Activated CD8-positive, alpha-beta memory T cell treated with anti-CD3 and anti-CD28 coated beads, Interleukin-2, amount 10 ng/mL, durations not matched to agents 7 days and 5 days (primary cell): Measurements from ENCODE around the gene AKT1S1. TPM values are rescaled to one million over a fixed set of nuclear protein-coding genes. Genes with fewer than 3 reads are reported as not detected.
A peak's percentile ranks its signal among the peaks of the same experiment; 100 is the strongest.

Source experiments
- ATAC-seq: fragments of 150-1000 bp; cut with Tn5 transposase; one replicate; pipeline ENCODE4 v1.10.0; 2021; ENCODE audit warnings: moderate library complexity
- CTCF ChIA-PET: fragments of 350-600 bp; sonication (Branson Sonifier 250); formaldehyde crosslinking; loops from one replicate; lab custom pipeline; 2021; ENCODE audit warnings: antibody characterized with exemption; lab: Charles Lee
- DNase-seq: peaks from one replicate; pipeline ENCODE4 v3.0.0-alpha.2; 2020
- H3K27ac Mint-ChIP-seq: one replicate; pipeline ENCODE4 v1.8.0; 2021; ENCODE audit warnings: mild to moderate bottlenecking, mixed read lengths
- H3K27me3 Mint-ChIP-seq: one replicate; pipeline ENCODE4 v1.8.0; 2021; ENCODE audit warnings: mixed read lengths
- H3K36me3 Mint-ChIP-seq: one replicate; pipeline ENCODE4 v1.8.0; 2021; ENCODE audit warnings: mild to moderate bottlenecking, mixed read lengths
- H3K4me1 Mint-ChIP-seq: one replicate; pipeline ENCODE4 v1.8.0; 2021; ENCODE audit warnings: mixed read lengths
- H3K4me3 Mint-ChIP-seq: one replicate; pipeline ENCODE4 v1.8.0; 2021; ENCODE audit warnings: mild to moderate bottlenecking, moderate library complexity, mixed read lengths
- H3K9me3 Mint-ChIP-seq: one replicate; pipeline ENCODE4 v1.8.0; 2022; ENCODE audit warnings: low read depth, mixed read lengths
- total RNA-seq, 2 experiments: library from RNA; stranded (reverse); gene quantifications; one replicate each; pipeline ENCODE4 v1.2.3, GENCODE V29; 2021

The AKT1S1 gene
- total RNA-seq, 2 experiments from 2014 or later: 13.4 to 21.2 TPM

DNA sequence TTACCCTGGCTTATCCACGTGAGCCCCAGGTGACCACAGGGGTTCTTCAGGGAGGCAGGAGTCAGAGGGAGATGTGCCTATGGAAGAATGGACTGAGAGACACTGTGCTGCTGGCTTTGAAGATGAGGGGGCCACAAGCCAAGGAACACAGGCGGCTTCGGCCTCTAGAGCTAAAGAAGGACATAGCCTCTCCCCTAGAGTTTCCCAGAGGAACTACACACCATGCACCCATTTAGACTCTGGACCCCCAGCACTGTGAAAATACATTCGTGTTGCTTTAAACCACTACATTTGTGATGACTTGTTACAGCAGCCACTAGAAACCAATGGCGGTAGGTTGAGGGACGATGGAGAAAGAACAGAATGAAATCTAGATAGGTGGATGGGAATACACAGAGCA lies 38.1 kb upstream of the AKT1S1 start:
- Mint-ChIP-seq H3K9me3 (no peaks in the 10 kb centered on the region), H3K4me3 (no peak overlapping the region), H3K36me3 (peaks cover 53% of the 10 kb centered on the region), H3K27me3 (no peaks in the 10 kb centered on the region), H3K27ac (no peak overlapping the region), H3K4me1 (peaks cover 42% of the 10 kb centered on the region)
- ATAC-seq (no peak), DNase-seq (no peak)
- CTCF ChIA-PET: interaction anchor here (0.6 kb wide), 1 partner anchor 863 kb away, joined by 3 read pairs; no protein-coding TSS in a partner anchor

DNA sequence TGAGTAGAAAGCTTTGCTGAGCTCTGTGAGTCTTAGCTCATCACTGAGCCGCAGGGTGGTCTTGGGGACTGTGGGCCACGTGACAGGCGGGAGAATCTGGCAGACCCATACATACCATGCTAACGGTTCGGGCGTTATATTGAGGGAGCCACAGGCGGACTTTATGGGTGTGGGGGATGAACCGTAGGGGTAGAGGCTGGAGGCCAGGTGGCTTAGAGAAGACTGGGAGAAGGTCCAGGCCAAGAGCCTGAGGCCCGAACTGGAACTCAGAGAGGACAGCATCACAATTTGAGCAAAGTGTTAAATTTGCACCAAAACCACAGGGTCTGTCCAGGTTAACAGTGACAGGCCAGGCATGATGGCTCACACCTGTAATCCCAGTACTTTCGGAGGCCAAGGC lies 36.6 kb upstream of the AKT1S1 start:
- DNase-seq (no peak), ATAC-seq (no peak)
- H3K36me3 Mint-ChIP-seq: peaks cover 59% of the 10 kb centered on the region
- H3K4me3 Mint-ChIP-seq: no peak overlapping the region
- peaks cover 44% of the 10 kb centered on the region for H3K4me1 Mint-ChIP-seq
- no peaks in the 10 kb centered on the region for H3K27me3 Mint-ChIP-seq
- H3K9me3 Mint-ChIP-seq: no peaks in the 10 kb centered on the region
- H3K27ac Mint-ChIP-seq: no peak overlapping the region
- CTCF ChIA-PET: interaction anchor here (1.3 kb wide), 1 partner anchor 8 kb away, joined by 3 read pairs; no protein-coding TSS in a partner anchor

DNA sequence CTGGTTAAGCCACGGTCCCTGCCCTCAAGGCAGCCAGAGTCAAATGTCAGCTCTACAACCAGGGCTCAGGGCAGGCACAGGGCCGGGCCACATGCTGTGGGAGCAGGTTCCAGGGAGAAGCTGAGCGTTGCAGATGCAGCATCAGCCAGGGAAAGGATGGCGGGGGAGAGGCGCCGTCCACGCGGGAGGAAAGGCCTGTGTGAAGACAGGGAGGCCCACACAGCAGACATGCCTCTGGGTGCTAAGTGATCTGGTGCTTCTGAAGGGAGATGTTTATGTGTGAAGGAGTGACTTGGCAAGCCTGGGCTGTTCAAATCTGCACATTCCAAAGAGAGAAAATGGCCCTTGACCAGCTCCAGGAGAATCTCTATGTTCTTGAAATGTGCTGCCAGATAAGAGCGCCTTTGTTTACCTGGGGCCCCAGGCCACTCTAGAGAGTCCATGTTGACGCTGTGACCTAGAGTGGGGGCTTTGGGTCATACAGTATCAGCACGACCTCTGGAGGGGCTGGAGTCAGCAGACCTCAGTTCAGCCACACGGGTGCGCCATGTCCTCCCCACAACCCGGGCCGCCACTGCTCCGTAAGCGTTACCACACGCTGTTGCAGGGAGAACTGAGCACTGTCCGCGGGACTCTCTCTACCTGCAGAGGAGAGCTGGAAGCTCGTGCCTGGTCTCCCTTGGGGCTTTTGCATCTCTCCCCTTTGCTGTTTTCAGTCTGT lies 36.0 kb upstream of the AKT1S1 start:
- no peak for DNase-seq
- no peak overlapping the region for H3K4me3 Mint-ChIP-seq
- H3K4me1 Mint-ChIP-seq: peaks cover 47% of the 10 kb centered on the region
- CTCF ChIA-PET: interaction anchor here (1.3 to 1.4 kb wide), 2 partner anchors 9 to 25 kb away, joined by 3 read pairs; no protein-coding TSS in a partner anchor
- ATAC-seq: no peak
- H3K9me3 Mint-ChIP-seq: no peaks in the 10 kb centered on the region
- H3K36me3 Mint-ChIP-seq: peaks cover 63% of the 10 kb centered on the region
- H3K27ac Mint-ChIP-seq: peak overlapping the region; percentile 40
- H3K27me3 Mint-ChIP-seq: no peaks in the 10 kb centered on the region

DNA sequence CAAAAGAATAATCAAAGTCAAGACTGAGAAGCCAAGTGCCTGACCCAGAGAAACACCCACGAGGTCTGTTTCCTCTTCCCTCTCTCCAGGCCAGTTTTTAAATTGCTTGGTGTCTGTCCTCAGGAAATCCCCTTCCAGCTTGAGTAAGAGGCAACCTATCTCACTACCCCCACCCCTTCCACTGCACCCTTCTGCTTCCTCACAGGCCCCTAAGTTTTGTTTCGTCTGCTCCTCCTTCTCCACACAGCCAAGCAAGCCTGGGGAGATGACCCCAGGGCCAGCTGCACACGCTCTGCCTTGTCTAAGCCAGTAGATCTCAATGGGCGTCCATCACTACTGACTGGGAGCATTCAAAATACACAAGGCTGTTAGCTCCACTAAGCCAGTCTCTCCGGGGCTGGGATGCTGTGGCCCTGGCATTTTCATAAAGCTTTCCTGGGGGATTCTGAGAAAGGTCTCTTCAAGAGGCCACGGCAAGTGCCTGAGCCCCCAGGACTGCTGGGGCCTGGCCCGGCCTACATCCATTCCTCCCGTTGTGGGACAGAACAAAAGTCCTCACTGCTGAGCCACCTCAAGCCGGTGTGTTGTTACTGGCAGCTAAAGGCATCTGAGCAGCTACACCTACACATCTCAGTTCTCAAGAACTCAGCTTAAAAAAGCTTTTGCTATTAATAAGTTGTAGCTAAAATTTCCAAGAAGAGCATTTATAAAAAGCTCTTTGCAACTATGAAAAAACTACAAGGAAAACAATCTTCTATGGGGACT lies 34.4 kb upstream of the AKT1S1 start:
- peaks cover 66% of the 10 kb centered on the region for H3K36me3 Mint-ChIP-seq
- CTCF ChIA-PET: interaction anchor here (1.4 kb wide), 1 partner anchor 26 kb away, joined by 3 read pairs; no protein-coding TSS in a partner anchor
- H3K9me3 Mint-ChIP-seq: no peaks in the 10 kb centered on the region
- peaks cover 51% of the 10 kb centered on the region for H3K4me1 Mint-ChIP-seq
- peak overlapping the region; percentile 35 for H3K27ac Mint-ChIP-seq
- no peak for ATAC-seq
- DNase-seq: no peak
- no peaks in the 10 kb centered on the region for H3K27me3 Mint-ChIP-seq
- H3K4me3 Mint-ChIP-seq: no peak overlapping the region

DNA sequence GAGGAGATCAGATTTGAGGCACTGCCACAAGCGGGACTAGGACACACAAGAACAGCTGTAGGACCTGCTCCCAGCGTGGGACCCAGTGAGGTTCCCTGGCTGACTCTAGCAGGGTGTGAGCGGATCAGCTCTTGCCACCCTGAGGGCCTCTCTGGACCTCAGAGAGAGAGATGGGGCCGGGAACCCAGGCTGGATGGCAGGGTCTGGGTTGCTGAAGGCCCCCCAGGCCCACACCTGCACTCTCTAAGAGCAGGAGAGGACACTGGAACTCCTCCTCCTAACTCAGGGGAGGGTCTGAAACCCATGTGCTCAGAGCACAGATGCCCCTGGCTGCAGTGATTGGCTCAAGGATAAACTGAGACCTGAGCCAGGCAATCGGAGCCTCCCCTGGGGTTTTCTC lies 33.0 kb upstream of the AKT1S1 start:
- no peak for ATAC-seq
- H3K9me3 Mint-ChIP-seq: no peaks in the 10 kb centered on the region
- DNase-seq: no peak
- H3K27ac Mint-ChIP-seq: no peak overlapping the region
- CTCF ChIA-PET: no interaction called here
- H3K4me3 Mint-ChIP-seq: no peak overlapping the region
- peaks cover 52% of the 10 kb centered on the region for H3K4me1 Mint-ChIP-seq
- peaks cover 66% of the 10 kb centered on the region for H3K36me3 Mint-ChIP-seq
- no peaks in the 10 kb centered on the region for H3K27me3 Mint-ChIP-seq

DNA sequence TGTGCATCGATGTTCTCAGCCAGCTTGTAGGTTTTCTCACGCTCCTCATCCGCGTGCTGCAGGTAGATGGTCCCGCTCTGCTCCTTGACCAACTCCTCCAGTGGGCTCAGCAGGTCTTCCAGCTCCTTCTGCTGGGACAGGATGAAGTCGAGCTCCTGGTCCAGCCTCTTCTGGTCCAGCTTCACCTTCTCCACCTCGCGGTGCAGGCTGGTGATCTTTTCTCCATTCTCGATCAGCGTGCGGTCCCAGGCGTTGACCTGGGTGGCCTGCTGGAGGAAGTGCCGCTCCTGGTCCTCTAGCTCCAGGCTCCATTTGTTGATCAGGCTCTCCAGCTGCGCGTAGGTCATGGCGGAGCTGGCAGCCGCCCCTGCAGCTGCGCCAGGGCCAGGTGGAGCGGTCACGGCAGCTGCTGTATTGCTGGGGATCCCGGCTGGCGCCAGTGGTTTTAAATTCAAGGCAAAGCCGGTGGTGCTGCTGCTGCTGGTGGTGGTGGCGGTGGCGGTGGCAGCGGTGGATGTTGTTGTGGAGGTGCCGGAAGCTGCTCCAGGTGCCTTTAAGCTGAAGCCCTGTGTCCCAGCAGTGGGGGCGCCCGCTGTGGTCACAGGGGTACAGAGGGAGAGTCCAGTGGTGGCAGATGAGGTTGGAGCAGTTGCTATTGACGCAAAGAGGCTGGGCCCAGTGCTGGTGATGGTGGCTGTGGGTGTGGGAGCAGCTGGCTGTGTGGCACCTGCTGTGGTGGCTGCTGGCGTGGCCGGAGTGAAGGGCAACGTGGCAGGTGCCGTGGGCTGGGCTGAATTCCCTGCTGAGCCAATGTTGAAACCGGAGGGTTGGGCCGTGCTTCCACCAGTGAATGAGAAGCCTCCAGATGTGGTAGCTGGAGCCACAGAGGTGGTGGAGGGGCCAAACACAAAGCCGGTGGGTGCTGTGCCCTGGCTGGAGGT lies 31.6 kb upstream of the AKT1S1 start:
- Mint-ChIP-seq H3K4me1 (peaks cover 46% of the 10 kb centered on the region), H3K27ac (no peak overlapping the region), H3K27me3 (no peaks in the 10 kb centered on the region), H3K4me3 (no peak overlapping the region), H3K9me3 (no peaks in the 10 kb centered on the region), H3K36me3 (peaks cover 55% of the 10 kb centered on the region)
- no peak for DNase-seq
- CTCF ChIA-PET: no interaction called here
- no peak for ATAC-seq

DNA sequence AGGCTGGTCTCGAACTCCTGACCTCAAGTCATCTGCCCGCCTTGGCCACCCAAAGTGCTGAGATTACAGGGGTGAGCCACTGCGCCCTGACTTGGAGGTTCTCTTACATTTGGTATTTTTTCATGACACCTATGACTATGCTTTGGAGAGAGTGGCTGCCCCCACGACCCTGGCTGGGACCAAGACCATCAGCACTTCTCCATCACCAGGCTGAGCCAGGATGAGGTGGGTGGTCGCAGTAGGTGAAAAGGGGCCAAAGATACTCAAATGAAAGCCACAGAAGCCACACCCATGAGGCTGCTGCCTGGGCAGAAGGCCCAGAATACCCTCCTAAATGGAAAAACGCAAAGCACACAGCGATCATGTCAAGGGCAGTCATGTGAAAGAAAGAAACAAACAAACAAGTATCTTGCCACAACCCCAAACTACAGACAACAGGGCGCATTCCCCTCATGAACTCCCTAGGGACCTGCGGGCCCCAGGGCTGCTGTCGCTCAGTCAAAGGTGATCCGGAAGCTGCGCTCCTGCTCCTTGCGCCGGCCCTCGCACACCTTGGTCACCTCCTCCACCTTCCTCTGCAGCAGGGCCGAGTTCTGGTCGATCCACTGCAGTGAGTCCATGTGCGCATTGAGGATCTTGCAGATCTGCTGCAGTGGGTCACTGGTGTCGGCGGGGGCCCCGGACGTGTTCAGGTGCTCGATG lies 30.7 kb upstream of the AKT1S1 start:
- no peaks in the 10 kb centered on the region for H3K27me3 Mint-ChIP-seq
- no peak for ATAC-seq
- CTCF ChIA-PET: interaction anchor here (0.8 to 0.9 kb wide), 2 partner anchors 14 to 18 kb away, joined by 3 read pairs; no protein-coding TSS in a partner anchor
- no peak overlapping the region for H3K4me3 Mint-ChIP-seq
- H3K36me3 Mint-ChIP-seq: peaks cover 46% of the 10 kb centered on the region
- H3K4me1 Mint-ChIP-seq: peaks cover 39% of the 10 kb centered on the region
- H3K9me3 Mint-ChIP-seq: no peaks in the 10 kb centered on the region
- H3K27ac Mint-ChIP-seq: no peak overlapping the region
- no peak for DNase-seq

DNA sequence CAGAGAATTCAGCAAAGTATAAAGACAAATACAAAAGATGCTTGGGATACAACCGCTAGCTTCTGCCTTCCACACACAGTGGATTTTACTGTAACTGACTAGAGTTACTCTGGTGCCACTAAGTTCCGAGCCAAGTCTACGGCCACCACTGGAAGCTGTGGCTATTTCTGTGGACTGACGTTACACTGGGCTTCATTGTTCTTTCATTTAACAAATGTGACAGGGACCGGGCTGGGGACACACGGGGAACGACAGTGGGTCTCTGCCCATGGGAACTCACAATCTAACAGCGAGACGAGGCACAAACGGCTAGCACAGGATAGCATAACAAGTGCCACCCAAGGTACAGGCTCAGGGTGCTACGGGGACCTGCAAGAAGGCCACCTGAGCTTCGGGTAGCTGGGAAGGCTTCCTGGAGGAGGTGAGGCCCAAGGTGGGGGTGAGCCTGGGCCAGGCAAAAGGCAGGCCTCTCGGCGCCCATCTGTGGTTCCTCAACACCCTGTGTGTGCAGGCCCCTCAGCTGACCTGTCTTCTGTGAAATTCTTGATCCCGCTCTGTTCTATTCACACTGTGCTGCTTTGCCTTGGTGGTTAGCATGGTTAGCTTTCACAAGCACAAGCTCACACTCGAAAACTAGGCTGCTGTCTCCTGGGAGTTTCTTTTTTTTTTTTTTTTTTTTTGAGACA lies 29.9 kb upstream of the AKT1S1 start:
- ATAC-seq (no peak), DNase-seq (no peak)
- Mint-ChIP-seq H3K36me3 (peaks cover 42% of the 10 kb centered on the region), H3K27me3 (no peaks in the 10 kb centered on the region), H3K27ac (no peak overlapping the region), H3K4me3 (no peak overlapping the region), H3K4me1 (peaks cover 34% of the 10 kb centered on the region), H3K9me3 (no peaks in the 10 kb centered on the region)
- CTCF ChIA-PET: interaction anchor here (0.8 to 1.1 kb wide), 3 partner anchors 15 to 31 kb away, joined by 3 read pairs; no protein-coding TSS in a partner anchor

DNA sequence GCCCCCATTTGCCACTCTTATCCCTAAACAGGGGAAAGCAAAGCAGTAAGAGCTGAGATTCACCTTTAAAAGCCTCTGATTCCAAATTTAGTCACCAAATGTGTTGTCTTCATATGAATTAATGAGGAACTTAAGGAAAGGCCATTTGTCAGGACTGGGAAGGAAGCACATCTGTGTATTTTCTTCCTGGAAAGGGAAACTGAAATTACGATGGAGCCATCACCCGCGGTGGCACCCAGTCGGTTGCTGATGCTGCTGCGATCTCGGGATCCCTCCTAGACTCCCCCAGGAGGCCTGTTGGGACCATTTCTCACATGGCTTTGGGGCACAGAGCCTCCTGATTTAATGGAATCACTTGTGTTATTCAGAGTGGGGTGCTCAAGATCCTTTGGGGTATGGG lies 27.0 kb upstream of the AKT1S1 start:
- H3K36me3 Mint-ChIP-seq: peaks cover 27% of the 10 kb centered on the region
- no peaks in the 10 kb centered on the region for H3K27me3 Mint-ChIP-seq
- ATAC-seq: no peak
- H3K4me1 Mint-ChIP-seq: peaks cover 21% of the 10 kb centered on the region
- no peaks in the 10 kb centered on the region for H3K9me3 Mint-ChIP-seq
- no peak overlapping the region for H3K4me3 Mint-ChIP-seq
- H3K27ac Mint-ChIP-seq: no peak overlapping the region
- no peak for DNase-seq
- CTCF ChIA-PET: no interaction called here

DNA sequence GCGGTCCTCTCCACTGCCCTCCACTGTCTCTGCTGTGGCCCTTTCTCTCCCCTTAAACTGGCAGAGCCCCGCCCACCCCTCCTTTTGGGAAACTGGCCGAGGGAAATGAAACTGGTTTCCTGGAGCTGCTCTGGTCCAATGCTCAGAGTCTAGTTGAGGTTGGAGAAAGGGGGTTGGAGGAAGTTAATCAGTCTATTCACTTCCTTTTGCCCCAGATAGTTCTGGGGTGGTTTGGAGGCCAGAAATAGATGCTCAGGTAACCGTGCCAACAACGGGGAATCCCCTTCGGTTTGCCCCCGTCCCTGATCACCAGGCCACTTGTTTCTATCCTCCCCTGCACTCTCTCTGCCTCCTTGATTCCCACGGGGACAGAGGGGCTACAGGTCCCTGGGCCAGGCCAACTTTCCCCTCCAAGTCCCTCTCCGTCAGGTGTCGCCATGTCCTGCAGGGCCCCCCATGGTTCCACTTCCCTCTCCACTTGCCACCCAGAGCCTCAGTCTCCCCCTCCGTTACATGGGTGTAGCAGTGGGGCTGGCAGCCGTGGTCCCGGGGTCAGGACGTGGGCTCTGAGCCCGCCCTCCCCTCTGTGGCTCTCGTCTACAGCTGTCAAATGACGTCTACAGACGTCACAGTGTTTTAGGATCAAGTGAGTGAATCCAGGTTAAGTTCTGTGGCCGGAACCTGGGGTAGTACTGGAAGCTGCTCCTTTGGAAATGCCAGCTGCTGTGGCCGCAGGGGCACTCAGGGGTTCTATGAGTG lies 19.9 kb upstream of the AKT1S1 start, which contains the start of gene IL4I1:
IL4I1 (minus strand) TSS at position 25 of the 759 bp plus-strand sequence. CDS start 727 bp downstream, outside the sequence.
- Mint-ChIP-seq H3K27ac (peak within 1 kb of the TSS; percentile 87), H3K9me3 (no peaks in the 10 kb centered on the region), H3K4me3 (peak within 1 kb of the TSS; percentile 38), H3K4me1 (peaks cover 30% of the 10 kb centered on the region), H3K27me3 (no peaks in the 10 kb centered on the region), H3K36me3 (no peaks in the 10 kb centered on the region)
- ATAC-seq: peak; percentile 68
- CTCF ChIA-PET: interaction anchor here (0.6 to 1.4 kb wide), 4 partner anchors 31 to 103 kb away, joined by 3 to 4 read pairs (median 3); no protein-coding TSS in a partner anchor
- peak; percentile 76 for DNase-seq

DNA sequence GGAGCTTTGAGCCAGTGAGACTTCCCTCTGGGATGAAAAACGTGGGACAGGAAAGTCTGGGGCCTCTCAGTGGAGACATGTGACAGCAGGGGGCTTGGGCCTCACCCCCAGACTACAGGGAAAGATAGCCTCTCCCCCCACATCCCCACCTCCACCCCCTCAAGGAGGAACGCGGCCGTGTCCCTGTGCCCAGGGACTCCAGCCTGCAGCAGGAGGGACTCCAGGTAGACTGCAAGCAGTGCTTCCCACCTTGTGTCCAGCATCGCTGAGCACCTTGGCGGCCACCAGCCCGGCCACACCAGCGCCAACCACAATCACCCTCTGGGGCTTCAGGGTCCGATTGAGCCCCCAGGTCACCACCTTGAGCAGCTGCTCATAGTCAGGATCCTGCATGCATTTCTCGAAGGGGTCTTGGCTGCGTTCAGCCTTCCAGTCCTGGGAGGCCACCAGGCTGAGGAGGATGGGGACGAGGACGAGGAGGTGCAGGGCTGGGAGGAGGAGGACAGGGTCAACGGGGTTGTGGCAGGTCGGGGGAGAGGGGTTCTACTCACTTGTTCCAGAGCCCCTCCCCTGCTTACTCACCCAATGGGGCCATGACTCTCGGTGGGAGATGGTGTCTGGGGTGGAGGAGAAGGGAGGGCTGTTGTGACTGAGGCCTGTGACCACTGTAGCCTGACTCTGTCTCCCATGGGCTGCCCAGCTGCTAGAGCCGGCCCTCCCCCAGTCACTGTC lies 18.6 kb upstream of the AKT1S1 start:
- ATAC-seq: no peak
- Mint-ChIP-seq H3K4me3 (no peak overlapping the region), H3K27ac (peak overlapping the region; percentile 87), H3K27me3 (no peaks in the 10 kb centered on the region), H3K4me1 (peaks cover 30% of the 10 kb centered on the region), H3K9me3 (no peaks in the 10 kb centered on the region), H3K36me3 (no peaks in the 10 kb centered on the region)
- CTCF ChIA-PET: interaction anchor here (1.4 kb wide), 1 partner anchor 42 kb away, joined by 3 read pairs; no protein-coding TSS in a partner anchor
- DNase-seq: no peak
